ENCODE results near the gene EBF4.
"Not testable (repeated sequence)": the region's sequence is repeated elsewhere in the genome, so short reads cannot be mapped to it uniquely, and the experiment has no call there.

GRCh38 chr20:2682040-2682439 lies 10.5 kb upstream of the EBF4 start:
- not testable (repeated sequence) for TF ChIP-seq POLR2A (IDR thresholded peaks at IDR 0.05; ENCODE audit: low read length); GATA1 (IDR thresholded peaks at IDR 0.05; ENCODE audit: low read depth, low read length)
